Posterior vena cava (tissue), 2 donors: ENCODE data around the gene MAST4. TPM values are rescaled to one million over a fixed set of nuclear protein-coding genes. Genes with fewer than 3 reads are reported as not detected.
A peak's percentile ranks its signal among the peaks of the same experiment; 100 is the strongest.

ENCODE experiments used
- DNase-seq: peaks from one replicate; pipeline ENCODE4 v3.0.0-alpha.2; 2020; ENCODE audit warnings: low spot score
- intact Hi-C, 2 donors: fragments of 100-400 bp; cut with DNase I; formaldehyde crosslinking; loops; one replicate each; pipeline versions ENCODE4 v1.14.1 to v1.14.2; 2022 to 2023
- total RNA-seq, 2 donors: library from RNA; stranded (reverse); fragmentation: NEBNext Ultra II Directional; extraction: Animal tissue kit (Norgen Biotek cat#: 25700); gene quantifications; one replicate each; pipeline ENCODE4 v1.2.1, GENCODE V29; 2021
- donor health status: DM: yes; HTN: yes; CAD: no.
- donor health status: DM: yes; HTN: yes; CAD: no.

MAST4 gene
- total RNA-seq, 2 donors from 2014 or later: 36.4 to 45.6 TPM

DNA sequence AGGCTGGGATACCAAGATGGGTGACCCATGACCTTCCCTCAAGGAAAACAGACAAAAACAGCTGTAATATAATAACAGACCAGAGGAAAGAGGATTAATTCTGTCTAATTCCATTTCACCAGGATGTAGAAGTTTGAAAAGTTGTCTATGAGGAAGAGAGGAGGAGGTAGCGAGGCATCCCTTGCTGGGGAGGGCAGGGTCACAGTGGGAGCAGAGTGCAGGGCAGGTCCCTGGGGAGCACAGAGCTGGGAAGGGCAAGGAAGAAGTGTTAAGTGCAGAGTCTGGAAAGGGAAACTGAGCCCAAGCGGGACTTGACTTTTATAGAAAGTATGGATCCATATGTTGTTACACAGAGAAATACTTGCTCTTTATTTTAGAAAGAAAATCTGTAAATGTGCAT lies 389.8 kb downstream of the MAST4 start:
- no peak for DNase-seq
- intact Hi-C loops: no loop called here

DNA sequence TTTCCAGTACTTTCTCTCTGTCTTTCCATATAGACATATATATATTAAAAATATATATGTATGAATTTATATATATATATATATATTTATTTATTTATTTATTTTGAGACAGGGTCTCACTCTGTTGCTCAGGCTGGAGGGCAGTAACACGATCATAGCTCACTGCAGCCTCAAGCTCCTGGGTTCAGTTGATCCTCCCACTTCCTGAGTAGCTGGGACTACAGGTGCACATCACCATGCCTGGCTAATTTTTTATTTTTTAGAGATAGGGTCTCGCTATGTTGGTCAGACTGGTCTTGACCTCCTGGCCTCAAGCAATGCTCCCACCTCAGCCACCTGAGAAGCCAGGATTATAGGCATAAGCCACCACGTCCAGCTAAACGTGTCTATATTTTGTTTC lies 390.3 kb downstream of the MAST4 start:
- intact Hi-C loops: no loop called here
- no peak for DNase-seq

DNA sequence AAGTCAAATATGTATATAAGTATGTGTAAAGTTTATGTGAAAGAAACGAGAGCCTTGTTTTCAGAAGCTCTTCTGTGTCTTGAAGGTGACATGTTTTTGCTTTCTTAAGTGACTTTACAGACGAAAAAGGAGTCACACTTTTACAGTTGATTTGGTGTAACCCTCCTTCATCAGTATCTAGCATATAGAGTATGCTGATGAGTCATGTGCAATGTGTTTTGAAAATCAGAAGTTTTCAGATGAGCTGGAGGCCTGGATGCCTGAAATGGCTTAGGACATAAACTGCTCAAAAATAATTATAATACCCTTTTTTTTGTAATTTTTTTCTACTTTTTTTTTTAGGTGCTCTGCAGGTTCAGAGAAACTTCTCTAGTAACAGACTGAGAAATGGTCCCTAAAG lies 390.9 kb downstream of the MAST4 start:
- no peak for DNase-seq
- intact Hi-C loops: no loop called here

DNA sequence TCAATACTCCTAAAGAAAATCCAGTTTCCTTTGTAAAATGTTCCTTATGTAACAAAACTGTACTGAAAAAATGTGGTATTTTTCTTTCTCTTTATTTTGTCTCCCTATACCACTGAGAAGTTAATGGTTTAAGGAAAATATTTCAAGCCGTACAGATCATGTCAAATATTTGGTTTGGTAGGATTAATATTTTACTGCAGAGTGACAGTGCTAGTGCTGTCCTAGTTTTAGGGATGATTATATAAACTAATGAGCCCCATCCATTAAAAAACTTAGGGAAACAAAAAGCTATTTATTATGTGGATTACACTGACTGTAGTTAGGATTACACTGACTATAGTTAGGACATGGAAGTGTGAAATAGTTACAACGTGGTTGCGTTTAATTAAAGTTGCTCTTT lies 391.3 kb downstream of the MAST4 start:
- intact Hi-C loops: no loop called here
- no peak for DNase-seq

DNA sequence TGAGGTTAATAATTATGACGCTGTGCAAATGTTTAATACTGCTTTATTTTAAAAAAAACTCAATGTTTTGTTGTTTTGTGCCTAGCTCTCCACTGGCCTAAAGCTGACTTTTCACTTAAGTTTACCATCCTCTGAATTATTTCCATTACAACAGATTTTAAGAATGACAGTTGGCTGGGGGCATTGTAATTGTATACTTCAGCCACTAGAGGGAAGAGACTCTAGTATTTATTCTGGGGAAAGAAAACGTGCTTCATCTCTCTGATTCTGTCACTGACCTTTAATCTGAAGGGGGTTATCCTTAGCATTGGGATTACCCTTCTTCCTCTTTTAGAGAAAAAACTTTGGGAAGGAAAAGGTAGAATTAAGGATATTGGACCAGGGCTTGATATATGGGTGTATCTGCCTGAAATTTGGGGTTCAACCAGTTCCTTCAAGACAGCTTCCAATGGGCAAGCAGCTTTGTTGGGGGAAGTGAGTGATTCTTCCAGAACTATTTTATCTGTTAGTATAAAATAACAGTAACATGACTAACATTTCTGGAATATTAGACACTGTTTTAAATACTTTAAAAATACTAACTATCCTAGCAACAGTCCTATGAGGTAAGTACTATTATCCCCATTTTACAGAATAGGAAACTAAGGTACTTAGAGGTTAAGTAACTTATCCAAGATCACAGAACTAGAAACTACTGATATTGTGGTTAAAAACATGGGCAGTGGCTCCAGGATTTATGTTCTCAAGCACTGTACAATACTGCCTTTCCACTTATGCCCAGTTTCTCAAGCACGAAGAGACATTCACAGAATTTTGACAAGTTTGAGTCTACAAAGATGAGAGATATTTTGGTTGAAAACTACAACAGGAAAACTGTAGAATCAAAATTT lies 392.0 kb downstream of the MAST4 start:
- DNase-seq: no peak
- intact Hi-C loops: no loop called here

DNA sequence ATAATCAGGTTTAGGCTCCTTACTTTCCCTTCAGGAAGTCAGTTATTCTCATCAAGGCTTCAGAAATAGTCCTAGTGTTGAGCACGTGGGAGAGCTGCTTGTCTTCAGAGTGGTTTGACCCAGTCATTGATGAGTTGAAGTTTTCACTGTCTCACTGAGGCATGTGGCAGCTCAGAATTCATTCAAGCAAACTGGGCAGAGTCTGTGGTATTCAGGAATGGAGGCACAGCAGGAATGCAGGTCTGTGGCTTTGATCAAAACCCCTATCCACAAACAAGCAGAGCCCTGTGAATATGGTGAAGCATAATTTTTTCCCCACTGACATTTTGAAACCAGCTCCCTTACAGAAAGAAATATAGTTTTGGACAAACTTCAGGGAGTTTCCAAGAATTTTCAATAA lies 393.1 kb downstream of the MAST4 start:
- intact Hi-C loops: no loop called here

DNA sequence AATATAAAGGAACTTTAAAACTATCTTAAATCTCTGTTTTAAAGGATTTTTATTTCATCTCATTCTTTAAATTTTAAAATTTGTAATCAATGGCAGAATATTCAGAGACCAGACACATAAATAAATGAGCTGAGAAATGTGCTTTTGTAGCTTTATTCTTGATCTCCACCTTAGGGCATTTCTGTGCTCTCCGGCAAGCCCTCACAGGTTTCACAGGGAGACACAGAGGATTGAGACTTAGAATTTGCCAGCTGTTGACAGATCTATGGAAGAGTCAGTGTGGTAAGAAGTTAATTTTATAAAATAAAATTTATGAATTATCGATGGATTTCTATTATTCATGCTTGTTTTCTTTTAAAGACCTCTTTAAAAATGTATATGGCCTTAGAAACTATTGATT lies 393.6 kb downstream of the MAST4 start:
- no peak for DNase-seq
- intact Hi-C loops: no loop called here

More for the DNA sequence above, 393.1 kb downstream of the MAST4 start:
- no peak for DNase-seq

DNA sequence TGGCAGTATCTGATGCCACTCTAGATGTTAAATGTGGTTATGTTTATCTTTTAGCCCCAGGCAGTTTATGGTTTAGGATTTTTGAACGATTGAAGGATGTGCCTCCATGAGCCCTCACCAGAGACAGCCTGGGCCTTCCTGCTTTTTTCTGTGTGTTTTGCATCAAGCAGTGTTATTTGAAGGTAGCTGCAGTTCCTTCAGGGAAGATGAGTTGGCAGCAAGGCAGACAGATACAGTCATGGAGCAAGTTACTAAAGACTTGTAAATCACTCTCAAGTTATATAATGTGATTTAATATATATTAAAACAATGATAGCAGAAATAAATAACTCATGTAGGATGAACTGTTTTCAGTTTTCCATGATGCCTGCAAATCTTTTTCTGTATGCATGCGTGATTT lies 395.6 kb downstream of the MAST4 start:
- intact Hi-C loops: no loop called here
- no peak for DNase-seq

DNA sequence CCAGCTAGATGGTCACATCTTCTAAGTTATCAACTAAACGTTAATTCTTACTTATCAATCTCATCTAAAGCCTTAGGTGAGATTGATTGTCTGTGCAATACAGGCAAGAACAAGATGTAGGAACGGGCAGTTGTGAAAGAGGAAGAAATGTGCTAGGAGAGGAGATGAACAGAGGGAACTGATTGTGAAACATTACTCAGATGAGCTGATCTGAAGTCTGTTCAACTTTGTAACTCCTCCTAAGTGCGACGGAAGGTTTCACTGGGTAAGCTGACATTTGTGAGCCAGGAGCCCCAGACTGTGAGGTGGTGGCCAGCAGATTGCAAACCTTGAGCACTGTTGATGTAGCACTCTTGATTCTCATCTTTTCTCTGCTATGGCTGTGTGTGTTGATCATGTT lies 396.4 kb downstream of the MAST4 start:
- intact Hi-C loops: no loop called here

DNA sequence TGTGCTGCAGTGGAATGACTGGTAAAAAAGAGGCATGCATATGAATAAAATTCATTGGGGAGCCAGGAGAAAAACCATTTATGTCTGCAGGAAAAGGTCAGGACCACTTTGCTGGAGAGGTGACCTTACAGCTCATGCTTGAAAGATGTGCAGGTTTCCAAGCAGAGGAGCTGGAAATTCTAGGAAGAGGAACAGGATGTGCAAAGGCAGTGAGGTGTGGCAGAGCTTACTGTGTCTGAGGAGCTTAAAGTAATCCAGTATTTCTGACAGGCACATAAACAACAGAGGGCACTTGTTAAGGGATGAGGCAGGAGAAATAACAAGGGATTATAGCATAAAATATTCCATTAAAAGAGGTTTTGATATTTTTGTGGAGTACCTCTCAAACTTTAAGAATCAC lies 397.3 kb downstream of the MAST4 start:
- no peak for DNase-seq
- intact Hi-C loops: no loop called here

More for the DNA sequence above, 396.4 kb downstream of the MAST4 start:
- no peak for DNase-seq

DNA sequence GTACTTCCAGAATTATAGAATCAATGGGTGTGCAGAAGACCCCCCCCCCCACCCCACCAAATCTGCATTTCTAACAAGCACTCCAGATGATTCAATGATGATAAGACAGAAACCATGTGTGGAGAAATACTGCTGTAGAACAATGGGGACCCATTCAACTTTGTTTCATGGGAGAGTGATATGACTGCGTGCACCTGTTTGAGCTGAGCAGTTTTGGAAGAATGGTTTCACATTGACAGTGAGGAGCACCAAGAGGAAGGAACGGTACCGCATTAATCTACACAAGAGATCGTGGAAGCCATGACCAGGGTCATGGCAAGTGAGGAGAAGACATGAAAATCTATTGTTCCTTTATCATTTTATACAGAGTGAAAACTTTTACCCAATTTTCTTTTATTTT lies 397.7 kb downstream of the MAST4 start:
- intact Hi-C loops: no loop called here
- DNase-seq: no peak

DNA sequence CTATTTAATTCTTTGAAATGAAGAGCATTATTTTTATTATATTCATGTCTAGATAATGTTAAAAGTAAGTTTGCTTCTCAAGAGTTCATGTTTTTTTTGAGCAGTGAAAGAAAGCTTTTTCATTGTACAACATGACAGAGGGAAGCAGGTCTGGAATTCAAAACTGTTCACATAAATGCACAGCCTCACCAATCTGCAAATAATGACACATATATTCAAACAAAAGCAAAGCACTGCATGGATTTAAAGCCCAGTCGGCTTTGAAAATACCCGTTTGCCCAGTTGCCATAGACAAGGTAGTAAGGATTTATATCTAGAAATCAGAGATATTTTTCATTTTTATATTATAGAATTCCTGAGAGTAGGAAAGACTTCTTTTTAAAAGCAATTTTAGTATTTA lies 398.6 kb downstream of the MAST4 start:
- intact Hi-C loops: no loop called here
- DNase-seq: no peak

DNA sequence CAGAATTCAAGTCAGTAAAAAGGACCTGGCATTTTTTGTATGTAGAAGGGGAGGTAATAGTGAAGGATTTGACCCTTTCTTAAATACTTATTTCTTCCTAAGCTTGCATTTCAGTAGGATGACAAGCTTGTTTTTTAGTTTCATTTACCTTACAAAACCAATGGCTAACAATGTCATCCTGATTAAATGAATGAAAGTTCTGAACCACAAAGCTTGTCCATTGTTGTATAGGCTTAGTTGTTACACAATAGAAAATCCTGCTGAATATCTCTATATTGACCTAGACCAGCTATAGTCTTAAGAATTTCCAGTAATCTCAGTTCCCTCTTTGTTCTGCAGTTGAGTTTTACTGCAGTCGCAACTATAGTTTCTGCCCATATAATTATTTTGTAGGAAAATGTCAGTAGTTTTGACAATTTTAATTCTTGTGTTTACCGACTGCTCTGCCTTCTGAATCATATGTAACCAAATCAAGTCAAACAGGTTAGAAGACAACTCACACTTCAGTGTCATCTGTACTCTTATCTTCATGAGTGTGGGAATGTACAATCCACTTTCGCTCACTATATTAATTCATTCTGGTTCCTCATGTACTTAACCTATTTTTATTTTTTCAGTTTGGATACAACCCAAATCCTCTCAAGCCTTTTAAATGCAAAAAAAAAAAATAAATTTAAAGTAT lies 404.7 kb downstream of the MAST4 start:
- DNase-seq: no peak
- intact Hi-C loops: loop anchor here in 1 of 2 donors (10.0 kb wide), 1 partner anchor 94 kb away; no protein-coding TSS in a partner anchor

DNA sequence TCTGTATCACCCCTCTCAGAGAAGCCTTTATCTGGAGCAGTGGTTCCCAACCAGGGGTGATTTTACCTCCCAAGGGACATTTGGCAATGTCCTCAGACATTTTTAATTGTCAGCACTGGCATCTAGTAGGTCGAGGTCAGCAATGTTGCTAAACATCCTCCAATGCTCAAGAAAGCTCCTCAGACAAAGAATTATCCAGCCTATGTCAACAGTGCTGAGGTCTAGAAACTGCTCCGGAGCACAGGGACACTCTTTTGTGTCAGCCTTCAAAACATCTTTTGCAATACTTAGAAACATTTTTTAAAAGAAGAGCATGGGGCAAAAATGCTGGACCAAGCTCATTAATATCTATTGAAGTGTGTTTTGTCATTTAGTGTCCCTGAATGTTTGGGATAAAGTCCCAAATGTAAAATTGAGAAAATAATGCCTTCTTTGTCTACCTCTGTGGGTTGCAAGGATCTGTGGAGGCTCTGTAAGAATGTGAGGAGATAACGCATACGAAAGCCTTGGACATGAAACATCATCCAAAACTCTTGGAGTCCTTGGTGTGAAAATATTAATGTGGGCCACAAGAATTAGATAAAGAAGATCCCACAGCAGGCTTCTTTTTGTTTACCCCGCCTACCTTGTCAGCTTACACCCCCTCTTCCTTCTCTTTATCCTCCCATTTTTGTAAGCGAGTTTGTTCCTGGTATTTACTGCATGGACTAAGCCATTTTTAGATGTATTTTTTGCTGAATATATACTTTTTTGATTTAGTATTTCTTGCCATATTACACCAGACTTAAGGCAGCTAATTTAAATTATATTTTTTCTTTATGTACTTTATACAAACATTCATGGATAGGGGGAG lies 406.9 kb downstream of the MAST4 start:
- no peak for DNase-seq
- intact Hi-C loops: loop anchor here in 1 of 2 donors (10.0 kb wide), 1 partner anchor 92 kb away; no protein-coding TSS in a partner anchor

DNA sequence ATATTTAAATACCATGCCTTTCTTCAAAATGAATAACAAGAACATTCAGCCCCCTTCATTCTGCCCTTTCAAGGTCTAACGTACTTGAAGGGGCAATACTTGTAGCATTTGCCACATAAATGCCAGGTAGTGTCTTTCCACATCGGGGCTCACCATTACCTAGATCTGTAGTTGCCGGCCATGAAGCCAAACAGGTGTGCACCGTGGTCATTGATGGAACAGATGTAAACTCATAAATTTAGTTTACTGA lies 407.4 kb downstream of the MAST4 start:
- DNase-seq: no peak
- intact Hi-C loops: loop anchor here in 1 of 2 donors (10.0 kb wide), 1 partner anchor 91 kb away; no protein-coding TSS in a partner anchor

DNA sequence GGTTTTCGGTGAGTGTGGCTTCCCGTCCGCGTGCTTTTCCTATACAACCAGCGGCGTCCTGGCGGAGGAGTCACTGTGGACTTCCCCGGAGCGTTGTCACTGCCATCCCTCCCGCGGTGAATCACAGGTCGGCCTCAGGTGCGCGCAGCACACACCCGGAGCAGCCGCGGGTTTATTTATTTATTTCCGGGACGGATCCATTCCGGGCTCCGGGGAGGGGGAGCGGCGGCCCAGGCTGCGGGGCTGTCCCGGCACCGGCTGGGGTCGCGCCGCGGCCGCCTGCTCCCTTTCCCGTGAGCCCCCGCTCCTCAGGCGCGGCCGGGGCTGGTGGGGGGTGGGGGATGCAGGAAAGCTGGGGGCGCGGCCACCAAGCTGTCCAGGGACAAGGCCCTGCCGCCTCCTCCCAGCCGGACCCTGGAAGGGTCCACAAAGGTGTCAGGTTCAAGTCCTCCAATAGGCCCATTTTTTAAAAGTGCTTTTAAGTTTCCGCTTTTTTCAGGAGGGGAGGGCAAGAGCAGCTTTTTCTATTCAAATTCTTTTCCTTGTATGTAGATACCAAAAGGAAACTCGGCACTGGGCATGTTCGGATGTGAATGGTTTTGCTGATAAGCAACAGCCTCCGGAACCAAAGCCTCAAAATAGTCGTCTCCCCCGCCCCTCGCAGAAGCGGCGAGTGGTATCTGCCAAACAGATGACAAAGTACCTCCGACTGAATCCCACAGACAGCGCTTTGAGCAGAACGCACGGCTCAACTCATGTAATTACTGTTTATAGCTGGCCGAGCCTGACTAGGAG lies 407.9 kb downstream of the MAST4 start:
- DNase-seq: peak; percentile 94
- intact Hi-C loops: loop anchor here in 1 of 2 donors (10.0 kb wide), 1 partner anchor 91 kb away; no protein-coding TSS in a partner anchor

DNA sequence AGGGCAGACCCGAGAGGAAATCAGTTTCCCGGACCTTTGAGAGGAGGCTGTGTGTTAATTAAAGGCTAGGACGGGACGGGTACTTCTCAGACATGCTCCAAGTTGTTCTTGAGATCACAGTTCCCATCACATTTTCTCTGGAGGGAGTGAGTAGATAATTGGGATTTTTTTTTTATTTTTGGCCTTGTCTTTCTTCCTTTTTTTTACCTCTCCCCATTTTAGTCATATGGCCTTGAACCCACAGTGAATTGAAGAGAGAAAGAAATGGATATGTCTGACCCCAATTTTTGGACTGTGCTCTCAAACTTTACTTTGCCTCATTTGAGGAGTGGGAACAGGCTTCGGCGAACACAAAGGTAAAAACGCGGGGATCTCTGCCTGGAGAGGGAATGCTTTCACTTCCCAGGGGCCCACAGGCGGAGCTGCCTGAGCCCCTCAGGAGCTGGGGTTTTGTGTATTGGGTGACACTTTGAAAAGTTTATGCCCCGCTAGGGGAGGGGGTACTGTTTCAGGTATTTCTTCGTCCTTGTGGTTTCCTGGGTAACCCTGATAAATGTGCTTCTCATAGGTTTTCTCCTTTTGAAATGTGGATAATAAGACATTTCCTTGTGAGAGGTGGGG lies 408.6 kb downstream of the MAST4 start:
- no peak for DNase-seq
- intact Hi-C loops: loop anchor here in 1 of 2 donors (10.0 kb wide), 1 partner anchor 90 kb away; no protein-coding TSS in a partner anchor

DNA sequence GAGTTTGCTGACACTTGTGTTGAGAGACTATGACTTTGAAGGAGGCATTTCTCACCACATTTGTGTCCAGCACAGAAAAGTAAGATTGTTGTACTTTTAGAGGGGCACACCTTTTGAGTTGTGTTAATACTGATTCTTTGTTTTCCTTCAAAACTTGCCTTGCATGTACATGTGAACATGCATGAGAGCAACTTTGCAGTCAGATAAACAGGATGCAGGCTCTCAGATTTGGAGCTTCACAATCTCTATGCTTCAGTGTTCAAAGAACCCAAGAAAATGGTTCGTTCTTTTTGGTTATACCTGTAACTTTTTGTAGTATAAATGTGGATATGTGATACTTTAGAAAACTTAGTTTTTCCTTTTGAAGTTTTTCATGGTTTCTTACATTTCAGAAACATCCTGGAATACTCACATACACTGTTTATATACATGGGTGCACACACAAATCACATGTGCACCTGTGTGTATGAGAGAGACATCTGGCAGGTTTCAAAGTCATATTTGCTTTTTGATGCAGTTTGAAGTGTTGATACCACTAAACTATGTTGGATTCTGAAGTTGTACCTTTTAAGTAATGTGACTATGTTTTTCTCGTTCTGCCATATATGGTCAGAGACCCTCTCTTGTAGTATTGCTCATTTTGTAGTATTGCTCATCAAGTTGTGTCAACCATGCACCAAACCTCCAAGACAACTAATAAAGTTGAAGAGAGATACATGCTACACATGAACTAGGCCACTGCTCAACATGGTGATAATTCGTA lies 409.7 kb downstream of the MAST4 start:
- intact Hi-C loops: loop anchor here in 1 of 2 donors (10.0 kb wide), 1 partner anchor 89 kb away; no protein-coding TSS in a partner anchor

More for the DNA sequence above, 409.7 kb downstream of the MAST4 start:
- no peak for DNase-seq
